HUES6 (cell line): ENCODE measurements around the gene AJM1.
A peak's percentile ranks its signal among the peaks of the same experiment; 100 is the strongest.

ENCODE experiments used
- H3K27ac ChIP-seq: 2 replicates; pipeline ENCODE4 v1.7.0; 2013; ENCODE audit warnings: low read depth, mild to moderate bottlenecking, low read length, inconsistent platforms
- H3K27me3 ChIP-seq: 2 replicates; pipeline ENCODE4 v1.6.1; 2013; ENCODE audit warnings: low read length; ENCODE audit not compliant: control insufficient read depth, insufficient read depth
- H3K36me3 ChIP-seq: 2 replicates; pipeline ENCODE4 v1.6.1; 2013; ENCODE audit warnings: low read length; ENCODE audit not compliant: control insufficient read depth, insufficient read depth
- H3K4me1 ChIP-seq: 2 replicates; pipeline ENCODE4 v1.6.1; 2013; ENCODE audit warnings: low read length; ENCODE audit not compliant: control insufficient read depth, insufficient read depth
- H3K4me3 ChIP-seq: 2 replicates; pipeline ENCODE4 v1.5.1; 2013; ENCODE audit warnings: low read depth, low read length
- H3K9ac ChIP-seq: one replicate; pipeline ENCODE4 v1.6.1; 2013; ENCODE audit warnings: mild to moderate bottlenecking, low read length
- H3K9me3 ChIP-seq: 2 replicates; pipeline ENCODE4 v1.6.1; 2013; ENCODE audit warnings: low read depth, low read length; ENCODE audit not compliant: control insufficient read depth, insufficient read depth

AJM1 gene

DNA sequence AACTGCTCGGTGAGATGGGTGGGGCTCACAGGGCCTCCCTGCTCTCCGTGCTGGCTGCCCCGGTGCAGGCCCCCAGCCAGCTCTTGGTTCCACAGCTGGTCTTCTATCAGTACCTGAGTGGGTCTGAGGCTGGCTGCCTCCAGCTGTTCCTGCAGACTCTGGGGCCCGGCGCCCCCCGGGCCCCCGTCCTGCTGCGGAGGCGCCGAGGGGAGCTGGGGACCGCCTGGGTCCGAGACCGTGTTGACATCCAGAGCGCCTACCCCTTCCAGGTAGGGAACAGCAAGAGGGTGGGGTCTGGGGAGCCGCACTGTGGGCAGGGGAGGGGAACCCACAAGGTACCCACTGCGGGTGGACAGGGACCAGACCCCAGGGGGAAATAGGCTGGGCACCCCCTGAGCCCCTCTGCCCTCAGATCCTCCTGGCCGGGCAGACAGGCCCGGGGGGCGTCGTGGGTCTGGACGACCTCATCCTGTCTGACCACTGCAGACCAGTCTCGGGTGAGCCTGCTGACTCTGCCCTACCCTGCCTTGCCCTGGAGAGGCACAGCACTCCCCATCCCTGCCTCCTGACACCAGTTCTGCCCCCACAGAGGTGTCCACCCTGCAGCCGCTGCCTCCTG, 12.7 kb downstream of the AJM1 start:
- no peaks in the 10 kb centered on the region for H3K9me3 ChIP-seq
- H3K27me3 ChIP-seq, result no peaks in the 10 kb centered on the region
- H3K4me1 ChIP-seq, result peaks cover 6% of the 10 kb centered on the region
- H3K9ac ChIP-seq, result no peak overlapping the region
- no peak overlapping the region for H3K4me3 ChIP-seq
- no peak overlapping the region for H3K27ac ChIP-seq
- peaks cover 27% of the 10 kb centered on the region for H3K36me3 ChIP-seq

DNA sequence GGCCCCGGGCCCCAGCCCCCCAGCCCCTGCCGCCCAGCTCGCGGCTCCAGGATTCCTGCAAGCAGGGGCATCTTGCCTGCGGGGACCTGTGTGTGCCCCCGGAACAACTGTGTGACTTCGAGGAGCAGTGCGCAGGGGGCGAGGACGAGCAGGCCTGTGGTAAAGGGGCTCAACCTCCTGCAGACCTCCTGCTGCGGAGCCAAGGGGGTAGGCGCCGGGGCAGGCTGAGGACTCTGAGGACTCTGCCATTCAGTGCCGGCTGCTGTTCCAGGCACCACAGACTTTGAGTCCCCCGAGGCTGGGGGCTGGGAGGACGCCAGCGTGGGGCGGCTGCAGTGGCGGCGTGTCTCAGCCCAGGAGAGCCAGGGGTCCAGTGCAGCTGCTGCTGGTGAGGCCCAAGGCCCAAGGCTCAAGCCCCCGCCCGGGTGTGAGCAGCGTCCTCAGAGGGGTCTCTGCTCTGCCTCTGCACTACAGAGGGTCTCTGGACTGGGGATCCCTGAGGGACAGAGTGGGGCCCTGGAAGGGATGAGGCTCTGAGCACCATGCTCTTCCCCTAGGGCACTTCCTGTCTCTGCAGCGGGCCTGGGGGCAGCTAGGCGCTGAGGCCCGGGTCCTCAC, 13.3 kb downstream of the AJM1 start:
- no peaks in the 10 kb centered on the region for H3K27me3 ChIP-seq
- H3K4me1 ChIP-seq, result no peaks in the 10 kb centered on the region
- peaks cover 23% of the 10 kb centered on the region for H3K36me3 ChIP-seq
- H3K4me3 ChIP-seq, result no peak overlapping the region
- no peak overlapping the region for H3K9ac ChIP-seq
- H3K9me3 ChIP-seq, result no peaks in the 10 kb centered on the region
- H3K27ac ChIP-seq, result peak overlapping the region; percentile 53; the same call in 1 of the 2 replicates

DNA sequence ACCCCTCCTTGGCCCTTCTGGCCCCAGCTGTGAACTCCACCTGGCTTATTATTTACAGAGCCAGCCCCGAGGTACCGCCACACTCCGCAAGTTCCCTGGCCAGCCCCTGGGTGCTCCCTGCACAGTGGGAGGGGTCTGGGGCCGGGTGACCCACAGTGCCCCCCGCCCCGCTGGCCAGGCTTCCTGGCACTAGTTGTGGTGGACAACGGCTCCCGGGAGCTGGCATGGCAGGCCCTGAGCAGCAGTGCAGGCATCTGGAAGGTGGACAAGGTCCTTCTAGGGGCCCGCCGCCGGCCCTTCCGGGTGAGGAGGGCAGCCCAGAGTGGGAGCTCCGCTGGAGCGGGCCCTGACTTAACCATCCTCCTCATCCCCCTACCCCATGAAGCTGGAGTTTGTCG, 13.8 kb downstream of the AJM1 start:
- peak overlapping the region; percentile 53; the same call in 1 of the 2 replicates for H3K27ac ChIP-seq
- H3K27me3 ChIP-seq, result no peaks in the 10 kb centered on the region
- H3K9ac ChIP-seq, result no peak overlapping the region
- no peaks in the 10 kb centered on the region for H3K4me1 ChIP-seq
- peaks cover 24% of the 10 kb centered on the region for H3K36me3 ChIP-seq
- no peak overlapping the region for H3K4me3 ChIP-seq
- no peaks in the 10 kb centered on the region for H3K9me3 ChIP-seq

DNA sequence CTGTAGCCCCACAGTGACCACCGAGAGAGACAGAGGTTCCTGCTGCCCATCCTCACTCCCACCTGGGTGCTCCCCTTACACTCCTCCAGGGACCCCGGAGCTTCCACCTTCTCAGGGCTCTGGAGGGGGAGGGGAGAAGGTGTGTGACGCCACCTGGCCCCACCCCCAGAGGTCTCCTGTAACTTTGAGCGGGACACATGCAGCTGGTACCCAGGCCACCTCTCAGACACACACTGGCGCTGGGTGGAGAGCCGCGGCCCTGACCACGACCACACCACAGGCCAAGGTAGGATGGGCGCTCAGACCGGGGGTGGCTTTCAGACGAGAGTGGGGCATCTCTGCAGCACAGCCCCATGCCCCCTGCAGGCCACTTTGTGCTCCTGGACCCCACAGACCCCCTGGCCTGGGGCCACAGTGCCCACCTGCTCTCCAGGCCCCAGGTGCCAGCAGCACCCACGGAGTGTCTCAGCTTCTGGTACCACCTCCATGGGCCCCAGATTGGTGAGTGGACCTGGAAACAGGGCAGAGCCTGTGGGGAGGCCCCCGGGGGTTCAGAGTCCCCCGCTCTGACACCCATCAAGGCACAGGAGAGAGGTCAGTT, 14.4 kb downstream of the AJM1 start:
- no peak overlapping the region for H3K4me3 ChIP-seq
- H3K9ac ChIP-seq, result no peak overlapping the region
- no peaks in the 10 kb centered on the region for H3K27me3 ChIP-seq
- no peak overlapping the region for H3K27ac ChIP-seq
- H3K4me1 ChIP-seq, result no peaks in the 10 kb centered on the region
- H3K36me3 ChIP-seq, result peaks cover 24% of the 10 kb centered on the region
- no peaks in the 10 kb centered on the region for H3K9me3 ChIP-seq

DNA sequence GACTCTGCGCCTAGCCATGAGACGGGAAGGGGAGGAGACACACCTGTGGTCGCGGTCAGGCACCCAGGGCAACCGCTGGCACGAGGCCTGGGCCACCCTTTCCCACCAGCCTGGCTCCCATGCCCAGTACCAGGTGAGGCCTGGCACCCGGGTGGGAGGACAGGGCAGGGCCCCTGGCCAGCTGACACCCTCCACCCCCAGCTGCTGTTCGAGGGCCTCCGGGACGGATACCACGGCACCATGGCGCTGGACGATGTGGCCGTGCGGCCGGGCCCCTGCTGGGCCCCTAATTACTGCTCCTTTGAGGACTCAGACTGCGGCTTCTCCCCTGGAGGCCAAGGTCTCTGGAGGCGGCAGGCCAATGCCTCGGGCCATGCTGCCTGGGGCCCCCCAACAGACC, 14.9 kb downstream of the AJM1 start:
- Histone ChIP-seq H3K4me3 (no peak overlapping the region), H3K4me1 (no peaks in the 10 kb centered on the region), H3K27ac (no peak overlapping the region), H3K9me3 (no peaks in the 10 kb centered on the region), H3K27me3 (no peaks in the 10 kb centered on the region), H3K36me3 (peaks cover 26% of the 10 kb centered on the region), H3K9ac (no peak overlapping the region)

DNA sequence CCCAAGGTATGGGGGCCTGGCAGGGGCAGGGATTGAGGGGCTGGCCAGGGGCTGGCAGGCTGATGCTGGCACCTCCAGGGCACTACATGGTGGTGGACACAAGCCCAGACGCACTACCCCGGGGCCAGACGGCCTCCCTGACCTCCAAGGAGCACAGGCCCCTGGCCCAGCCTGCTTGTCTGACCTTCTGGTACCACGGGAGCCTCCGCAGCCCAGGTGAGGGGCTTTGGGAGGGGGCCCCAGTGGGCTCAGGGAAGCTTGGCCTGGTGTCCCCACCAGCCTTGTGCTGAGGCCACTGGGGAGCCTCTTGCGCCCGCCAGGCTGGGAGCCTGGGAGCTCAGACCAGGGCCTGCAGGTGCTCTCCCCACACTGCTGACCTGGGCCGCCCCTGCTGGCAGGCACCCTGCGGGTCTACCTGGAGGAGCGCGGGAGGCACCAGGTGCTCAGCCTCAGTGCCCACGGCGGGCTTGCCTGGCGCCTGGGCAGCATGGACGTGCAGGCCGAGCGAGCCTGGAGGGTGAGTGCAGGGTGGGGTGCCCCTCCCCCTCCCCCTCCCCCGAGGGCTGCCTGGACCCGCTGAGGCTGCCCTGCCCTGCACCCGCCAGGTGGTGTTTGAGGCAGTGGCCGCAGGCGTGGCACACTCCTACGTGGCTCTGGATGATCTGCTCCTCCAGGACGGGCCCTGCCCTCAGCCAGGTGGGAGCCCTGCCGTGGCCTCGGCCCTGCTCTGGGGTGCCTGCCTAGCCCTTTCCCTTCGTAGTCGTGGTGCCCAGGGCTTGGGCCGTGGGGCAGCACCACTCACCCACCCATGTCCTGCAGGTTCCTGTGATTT, 15.5 kb downstream of the AJM1 start:
- Histone ChIP-seq H3K9ac (no peak overlapping the region), H3K9me3 (no peaks in the 10 kb centered on the region), H3K4me3 (no peak overlapping the region), H3K27ac (no peak overlapping the region), H3K27me3 (no peaks in the 10 kb centered on the region), H3K36me3 (peaks cover 32% of the 10 kb centered on the region), H3K4me1 (no peaks in the 10 kb centered on the region)

DNA sequence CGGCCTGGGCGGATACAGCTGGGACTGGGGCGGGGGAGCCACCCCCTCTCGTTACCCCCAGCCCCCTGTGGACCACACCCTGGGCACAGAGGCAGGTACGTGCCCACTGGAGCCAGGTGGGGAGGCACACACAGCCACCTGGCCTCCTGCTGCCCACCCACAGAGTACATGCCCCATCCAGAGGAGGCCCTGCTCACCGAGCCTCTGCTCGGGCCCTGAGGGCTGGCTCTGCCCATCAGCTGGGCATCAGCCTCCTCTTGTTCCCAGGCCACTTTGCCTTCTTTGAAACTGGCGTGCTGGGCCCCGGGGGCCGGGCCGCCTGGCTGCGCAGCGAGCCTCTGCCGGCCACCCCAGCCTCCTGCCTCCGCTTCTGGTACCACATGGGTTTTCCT, 16.2 kb downstream of the AJM1 start:
- Histone ChIP-seq H3K9ac (no peak overlapping the region), H3K4me1 (no peaks in the 10 kb centered on the region), H3K4me3 (no peak overlapping the region), H3K27me3 (no peaks in the 10 kb centered on the region), H3K36me3 (peaks cover 38% of the 10 kb centered on the region), H3K9me3 (no peaks in the 10 kb centered on the region), H3K27ac (no peak overlapping the region)

DNA sequence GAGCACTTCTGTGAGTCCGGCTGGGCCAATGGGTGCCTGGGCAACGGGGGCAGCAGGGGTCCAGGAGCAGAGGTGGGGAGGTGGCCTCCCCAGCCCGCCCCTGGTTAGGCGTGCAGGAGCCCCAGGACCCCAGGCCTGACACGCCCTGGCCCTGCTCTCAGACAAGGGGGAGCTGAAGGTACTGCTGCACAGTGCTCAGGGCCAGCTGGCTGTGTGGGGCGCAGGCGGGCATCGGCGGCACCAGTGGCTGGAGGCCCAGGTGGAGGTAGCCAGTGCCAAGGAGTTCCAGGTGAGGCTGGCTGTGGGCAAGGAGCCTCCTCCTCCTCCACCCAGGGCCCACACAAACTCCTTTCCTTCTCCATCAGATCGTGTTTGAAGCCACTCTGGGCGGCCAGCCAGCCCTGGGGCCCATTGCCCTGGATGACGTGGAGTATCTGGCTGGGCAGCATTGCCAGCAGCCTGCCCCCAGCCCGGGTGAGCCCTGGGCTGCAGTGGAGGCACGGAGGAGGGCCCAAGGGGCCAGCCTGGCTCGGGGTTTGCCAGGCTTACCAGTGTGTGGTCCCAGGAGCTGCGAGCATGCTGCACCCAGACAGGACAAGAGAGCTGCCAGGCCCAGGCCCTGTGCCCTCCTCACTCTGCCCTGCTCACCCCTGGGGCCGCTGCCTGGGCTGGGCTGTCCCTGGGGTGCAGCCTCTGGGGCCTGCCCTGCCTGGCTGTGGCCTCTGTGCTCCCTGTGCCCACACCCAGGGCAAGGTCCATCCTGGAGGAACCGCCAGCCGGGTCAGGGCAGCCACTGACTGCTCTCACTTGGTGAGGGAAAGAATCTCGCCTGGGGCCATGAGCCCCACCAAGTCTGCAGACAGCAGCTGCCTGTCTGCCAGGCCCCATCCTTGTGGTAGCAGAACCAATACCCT, 16.8 kb downstream of the AJM1 start:
- H3K27ac ChIP-seq, result no peak overlapping the region
- H3K4me1 ChIP-seq, result no peaks in the 10 kb centered on the region
- no peak overlapping the region for H3K9ac ChIP-seq
- no peaks in the 10 kb centered on the region for H3K27me3 ChIP-seq
- H3K4me3 ChIP-seq, result no peak overlapping the region
- H3K9me3 ChIP-seq, result no peaks in the 10 kb centered on the region
- peaks cover 45% of the 10 kb centered on the region for H3K36me3 ChIP-seq

DNA sequence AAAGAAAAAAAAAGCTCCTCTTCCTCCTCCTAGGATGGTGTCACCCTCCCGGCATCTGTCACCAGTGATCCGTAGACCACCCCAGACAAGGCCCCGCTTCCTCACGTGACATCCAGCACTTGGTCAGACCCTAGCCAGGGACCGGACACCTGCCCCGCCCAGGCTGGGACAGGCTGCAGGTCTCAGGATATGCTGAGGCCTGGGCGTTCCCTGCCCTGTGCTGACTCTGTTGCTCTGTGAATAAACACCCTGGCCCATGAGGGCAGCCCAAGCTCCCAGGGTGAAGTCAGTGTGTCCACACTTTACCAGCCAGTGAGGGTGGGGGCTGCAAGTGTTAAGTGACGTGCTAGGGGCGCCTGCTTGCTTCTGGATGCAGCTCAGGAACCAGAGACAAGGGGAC, 18.3 kb downstream of the AJM1 start:
- H3K27ac ChIP-seq, result no peak overlapping the region
- H3K36me3 ChIP-seq, result peaks cover 51% of the 10 kb centered on the region
- H3K4me1 ChIP-seq, result peaks cover 4% of the 10 kb centered on the region; the same call in 1 of the 2 replicates
- H3K9me3 ChIP-seq, result no peaks in the 10 kb centered on the region
- H3K4me3 ChIP-seq, result no peak overlapping the region
- no peaks in the 10 kb centered on the region for H3K27me3 ChIP-seq
- H3K9ac ChIP-seq, result peak overlapping the region; percentile 9
